C4-2B (cell line): ENCODE results near the gene PSMC5.

Source experiments
- ZFX ChIP-seq: fragments of 450-650 bp; IDR thresholded peaks from 2 replicates; pipeline ENCODE4 v1.6.1; 2017
- TF ChIP-seq, protein P1 (sequence below): fragments of 450-650 bp; conservative IDR thresholded peaks from 2 replicates; pipeline ENCODE4 v1.5.1; 2017; ENCODE audit warnings: mild to moderate bottlenecking

DNA sequence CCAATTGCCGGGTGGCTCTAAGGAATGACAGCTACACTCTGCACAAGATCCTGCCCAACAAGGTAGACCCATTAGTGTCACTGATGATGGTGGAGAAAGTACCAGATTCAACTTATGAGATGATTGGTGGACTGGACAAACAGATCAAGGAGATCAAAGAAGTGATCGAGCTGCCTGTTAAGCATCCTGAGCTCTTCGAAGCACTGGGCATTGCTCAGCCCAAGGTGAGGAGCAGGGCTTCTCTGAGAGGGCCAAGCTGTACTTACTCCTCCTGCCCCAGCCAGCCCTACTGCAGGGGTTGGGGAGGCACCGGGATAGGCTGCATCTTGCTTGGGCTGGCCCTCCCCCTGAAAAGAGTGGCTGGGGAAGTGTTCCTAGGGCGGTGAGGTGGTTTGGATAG lies 3.0 kb downstream of the PSMC5 start:
- TF ChIP-seq, protein P1, sequence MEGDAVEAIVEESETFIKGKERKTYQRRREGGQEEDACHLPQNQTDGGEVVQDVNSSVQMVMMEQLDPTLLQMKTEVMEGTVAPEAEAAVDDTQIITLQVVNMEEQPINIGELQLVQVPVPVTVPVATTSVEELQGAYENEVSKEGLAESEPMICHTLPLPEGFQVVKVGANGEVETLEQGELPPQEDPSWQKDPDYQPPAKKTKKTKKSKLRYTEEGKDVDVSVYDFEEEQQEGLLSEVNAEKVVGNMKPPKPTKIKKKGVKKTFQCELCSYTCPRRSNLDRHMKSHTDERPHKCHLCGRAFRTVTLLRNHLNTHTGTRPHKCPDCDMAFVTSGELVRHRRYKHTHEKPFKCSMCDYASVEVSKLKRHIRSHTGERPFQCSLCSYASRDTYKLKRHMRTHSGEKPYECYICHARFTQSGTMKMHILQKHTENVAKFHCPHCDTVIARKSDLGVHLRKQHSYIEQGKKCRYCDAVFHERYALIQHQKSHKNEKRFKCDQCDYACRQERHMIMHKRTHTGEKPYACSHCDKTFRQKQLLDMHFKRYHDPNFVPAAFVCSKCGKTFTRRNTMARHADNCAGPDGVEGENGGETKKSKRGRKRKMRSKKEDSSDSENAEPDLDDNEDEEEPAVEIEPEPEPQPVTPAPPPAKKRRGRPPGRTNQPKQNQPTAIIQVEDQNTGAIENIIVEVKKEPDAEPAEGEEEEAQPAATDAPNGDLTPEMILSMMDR, result no peak
- TF ChIP-seq ZFX, result no peak
